HFF-Myc (cell line): Measurements from ENCODE around the gene KCNJ1.

ENCODE experiments used
- DNase-seq: peaks from one replicate; pipeline ENCODE4 v3.0.0-alpha.2; 2011; ENCODE audit warnings: low read depth; ENCODE audit errors: extremely low read depth
- H3K4me3 ChIP-seq: replicated peaks from 2 replicates; pipeline ENCODE4 v1.5.1; 2011; ENCODE audit warnings: low read depth, mild to moderate bottlenecking, control low read depth, low read length
- CTCF ChIP-seq: IDR thresholded peaks from 2 replicates; pipeline ENCODE4 v1.5.1; 2012; ENCODE audit warnings: mild to moderate bottlenecking, low read depth, low read length, control low read depth; ENCODE audit errors: missing control alignments

The KCNJ1 gene

GRCh38 chr11:128832121-128832497 is 35.0 kb downstream of the KCNJ1 start:
- no peak for TF ChIP-seq CTCF
- H3K4me3 ChIP-seq: no peak overlapping the region
- DNase-seq: no peak

- no peak overlapping the region for H3K4me3 ChIP-seq
- peak; percentile 57 for DNase-seq
- peak; percentile 87 for TF ChIP-seq CTCF
Observed at GRCh38 chr11:128831174-128832120, 35.6 kb downstream of the KCNJ1 start.

- H3K4me3 ChIP-seq: no peak overlapping the region
- TF ChIP-seq CTCF: no peak
- no peak for DNase-seq
Observed at GRCh38 chr11:128830290-128831173, 36.6 kb downstream of the KCNJ1 start.

GRCh38 chr11:128828350-128828749 is 38.7 kb downstream of the KCNJ1 start:
- no peak for DNase-seq
- no peak for TF ChIP-seq CTCF
- H3K4me3 ChIP-seq: no peak overlapping the region

GRCh38 chr11:128827191-128827893 is 39.8 kb downstream of the KCNJ1 start:
- DNase-seq: no peak
- no peak for TF ChIP-seq CTCF
- H3K4me3 ChIP-seq: no peak overlapping the region

GRCh38 chr11:128825050-128825784 is 41.9 kb downstream of the KCNJ1 start:
- DNase-seq: no peak
- TF ChIP-seq CTCF: no peak

More at GRCh38 chr11:128825050-128825784, 41.9 kb downstream of the KCNJ1 start:
- no peak overlapping the region for H3K4me3 ChIP-seq
